GM12878 (cell line): ENCODE measurements around the gene SMIM43. TPM values are rescaled to one million over a fixed set of nuclear protein-coding genes. Genes with fewer than 3 reads are reported as not detected.

Source experiments
- ATAC-seq: fragments of 200-7000 bp; cut with Tn5 transposase; 3 replicates; pipeline ENCODE4 v1.9.1; 2020; ENCODE audit warnings: mild to moderate bottlenecking, moderate library complexity
- BruUV-seq: library from RNA; stranded (reverse); fragments of 400-500 nt; replicated peaks from 2 replicates; lab custom pipeline; 2021; lab: Mats Ljungman, UMichigan
- CTCF ChIA-PET: fragments of 300-600 bp; sonication (Branson Sonifier 250); formaldehyde crosslinking; extraction: SDS; loops from one replicate; lab custom pipeline; 2021; ENCODE audit warnings: inconsistent platforms; lab: Yijun Ruan, JAX
- POLR2A ChIA-PET: fragments of 350-600 bp; formaldehyde crosslinking; extraction: SDS; loops from one replicate; lab custom pipeline; 2021; ENCODE audit warnings: inconsistent platforms; lab: Charles Lee
- RAD21 ChIA-PET: fragments of 300-600 bp; sonication (Branson Sonifier 250); formaldehyde crosslinking; loops from one replicate; lab custom pipeline; 2023; ENCODE audit warnings: antibody characterized with exemption; ENCODE audit not compliant: unreplicated experiment; lab: Charles Lee
- SMC1A ChIA-PET: fragments of 300-600 bp; sonication (Branson Sonifier 250); formaldehyde crosslinking; loops from one replicate; lab custom pipeline; 2023; ENCODE audit not compliant: unreplicated experiment, uncharacterized antibody; lab: Charles Lee
- DNase-seq: peaks from one replicate; pipeline ENCODE4 v3.0.0-alpha.2; 2011; ENCODE audit warnings: low read depth, low spot score
- FAIRE-seq: peaks from 3 replicates; lab custom pipeline; 2011; peaks lifted over from hg19 to GRCh38; lab: Jason Lieb, UNC
- H2AFZ ChIP-seq: 2 replicates; pipeline ENCODE4 v1.6.0; 2011; ENCODE audit warnings: low read depth, low read length, control low read depth; ENCODE audit not compliant: control insufficient read depth
- H3K27ac ChIP-seq: 2 replicates; pipeline ENCODE4 v1.5.1; 2011; ENCODE audit warnings: control low read depth; ENCODE audit not compliant: control insufficient read depth, insufficient read depth
- H3K27me3 ChIP-seq, 2 experiments: replicated peaks in 1 of 2; 2 replicates each; pipeline versions ENCODE4 v1.6.0 to v1.6.1; 2011; ENCODE audit warnings: low read length in 1 of 2; ENCODE audit not compliant: control insufficient read depth in 2 of 2, insufficient read depth in 2 of 2
- H3K36me3 ChIP-seq, 2 experiments: 2 replicates each; pipeline ENCODE4 v1.5.1; 2011; ENCODE audit warnings: low read length in 1 of 2; ENCODE audit not compliant: control insufficient read depth in 2 of 2, insufficient read depth in 2 of 2
- H3K4me1 ChIP-seq: 2 replicates; pipeline ENCODE4 v1.6.1; 2011; ENCODE audit warnings: mild to moderate bottlenecking, low read length, moderate library complexity, mixed read lengths; ENCODE audit not compliant: control insufficient read depth, insufficient read depth
- H3K4me2 ChIP-seq: 2 replicates; pipeline ENCODE4 v1.6.0; 2011; ENCODE audit warnings: control low read depth; ENCODE audit not compliant: control insufficient read depth, insufficient read depth
- H3K4me3 ChIP-seq: fragments of 200-600 bp; sonication (generic); 2 replicates; pipeline ENCODE4 v1.5.1; 2016
- H3K79me2 ChIP-seq: 2 replicates; pipeline ENCODE4 v1.6.0; 2011; ENCODE audit warnings: low read length; ENCODE audit not compliant: control insufficient read depth, insufficient read depth
- H3K9ac ChIP-seq: 2 replicates; pipeline ENCODE4 v1.8.0; 2011; ENCODE audit warnings: low read length, control low read depth, mixed read lengths; ENCODE audit not compliant: control insufficient read depth, insufficient read depth
- H3K9me3 ChIP-seq: replicated peaks from 3 replicates; pipeline ENCODE4 v1.5.1; 2011; ENCODE audit warnings: mild to moderate bottlenecking, low read length; ENCODE audit not compliant: control insufficient read depth, insufficient read depth
- H4K20me1 ChIP-seq: 2 replicates; pipeline ENCODE4 v1.6.0; 2011; ENCODE audit not compliant: control insufficient read depth, insufficient read depth
- HDAC2 ChIP-seq: fragments of 200-600 bp; sonication (generic); IDR thresholded peaks from 2 replicates; pipeline ENCODE4 v1.6.1; 2017
- NR2F1 ChIP-seq: fragments of 450-650 bp; conservative IDR thresholded peaks from 2 replicates; pipeline ENCODE4 v1.6.1; 2017; ENCODE audit warnings: mild to moderate bottlenecking
- PAX5 ChIP-seq: IDR thresholded peaks from 2 replicates; pipeline ENCODE4 v1.6.1; 2011; ENCODE audit warnings: low read depth, low read length, borderline replicate concordance
- PML ChIP-seq: IDR thresholded peaks from 2 replicates; pipeline ENCODE4 v1.6.1; 2012; ENCODE audit warnings: low read length, inconsistent platforms
- SREBF2 ChIP-seq: IDR thresholded peaks from 2 replicates; pipeline ENCODE4 v1.6.1; 2012; ENCODE audit warnings: mild to moderate bottlenecking, low read length
- ZNF24 ChIP-seq: fragments of 450-650 bp; IDR thresholded peaks from 2 replicates; pipeline ENCODE4 v1.6.1; 2017; ENCODE audit warnings: antibody characterized with exemption, mild to moderate bottlenecking
- WGBS: methylation state at CpG from one replicate; pipeline ENCODE4 v1.1.6; 2016; ENCODE audit warnings: low lambda C conversion rate; ENCODE audit not compliant: insufficient replicate concordance, insufficient coverage; ENCODE audit errors: missing lambda C conversion rate; 5-methylcytosine and 5-hydroxymethylcytosine counted together
- in situ Hi-C: fragments of 300-500 bp; cut with MboI; formaldehyde crosslinking; loops from 9 replicates; pipeline ENCODE4 v1.14.3; 2018; ENCODE audit warnings: mixed read lengths
- intact Hi-C: fragments of 100-400 bp; cut with micrococcal nuclease; formaldehyde crosslinking; loops from one replicate; pipeline ENCODE4 v1.14.2; 2022; ENCODE audit not compliant: unreplicated experiment
- polyA plus RNA-seq, 11 experiments: library from polyadenylated mRNA; depleted of rRNA in 4 of 11; unstranded in 6 of 11; stranded (reverse) in 5 of 11; fragments of >200 nt; fragmentation: Nextera tagmentation in 4 of 11; fragmentation: Illumina TruSeq in 1 of 11; extraction: Ambion mirVana in 4 of 11; extraction: Trizol in 1 of 11; gene quantifications; 1 replicate in 1 of 11; 2 replicates in 10 of 11; pipeline versions ENCODE4 v1.2.1 to v1.2.3, GENCODE V29; 2011 to 2016; ENCODE audit warnings: inconsistent platforms in 2 of 11, missing spikeins in 2 of 11, low read depth in 1 of 11
- total RNA-seq, 4 experiments: library from RNA; depleted of rRNA in 3 of 4; stranded (reverse); fragments of >200 nt in 3 of 4; fragmentation: Illumina TruSeq in 1 of 4; extraction: Trizol in 1 of 4; gene quantifications; 2 replicates each; pipeline versions ENCODE4 v1.2.1 to v1.2.3, GENCODE V29; 2013 to 2021
- TF ChIP-seq, protein P1 (sequence below): fragments of 450-650 bp; IDR thresholded peaks from 2 replicates; pipeline ENCODE4 v1.6.1; 2017; ENCODE audit warnings: borderline replicate concordance
- TF ChIP-seq, protein P2 (sequence below): IDR thresholded peaks from 2 replicates; pipeline ENCODE4 v1.6.1; 2011; ENCODE audit warnings: low read depth, mild to moderate bottlenecking, low read length, moderate library complexity, borderline replicate concordance; ENCODE audit errors: extremely low read depth

SMIM43 gene
- total and polyA plus RNA-seq, 10 of the 15 experiments (the other 5 are each of a cell fraction or from before 2014, with no cell fraction given), result 0.12 TPM; not detected in 9

DNA sequence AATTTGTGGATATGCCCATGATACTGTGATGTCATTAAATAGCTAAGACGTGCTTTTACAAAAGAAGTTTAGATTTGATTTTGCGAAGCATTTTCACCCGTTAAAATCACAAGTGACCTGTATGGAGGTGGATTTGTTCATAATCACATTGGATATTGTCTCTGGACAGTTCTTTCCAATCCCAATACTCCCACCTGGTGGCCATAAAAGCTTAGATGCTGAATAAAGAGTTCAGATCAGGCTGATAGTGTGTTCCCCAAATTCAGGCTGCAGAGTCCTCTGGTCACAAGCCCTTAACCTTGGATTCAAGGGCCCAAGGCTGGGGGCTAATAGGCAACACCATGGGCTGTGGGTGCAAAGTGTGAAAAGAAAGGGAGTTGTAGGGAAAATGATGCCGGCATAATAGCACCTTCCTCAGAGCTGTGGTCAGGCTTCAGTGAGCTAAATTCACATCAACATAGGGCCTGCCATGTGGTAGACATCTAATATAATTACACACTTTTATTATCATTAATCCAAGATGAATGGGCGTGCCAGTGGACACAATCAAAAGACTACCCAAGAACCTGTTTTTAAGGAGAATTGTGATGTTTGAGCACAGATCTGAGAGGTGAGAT lies 28.1 kb downstream of the SMIM43 start (continued):
- no peak for TF ChIP-seq ZNF24
- no peak for TF ChIP-seq PAX5
- no peak for TF ChIP-seq NR2F1
- TF ChIP-seq, protein P1, sequence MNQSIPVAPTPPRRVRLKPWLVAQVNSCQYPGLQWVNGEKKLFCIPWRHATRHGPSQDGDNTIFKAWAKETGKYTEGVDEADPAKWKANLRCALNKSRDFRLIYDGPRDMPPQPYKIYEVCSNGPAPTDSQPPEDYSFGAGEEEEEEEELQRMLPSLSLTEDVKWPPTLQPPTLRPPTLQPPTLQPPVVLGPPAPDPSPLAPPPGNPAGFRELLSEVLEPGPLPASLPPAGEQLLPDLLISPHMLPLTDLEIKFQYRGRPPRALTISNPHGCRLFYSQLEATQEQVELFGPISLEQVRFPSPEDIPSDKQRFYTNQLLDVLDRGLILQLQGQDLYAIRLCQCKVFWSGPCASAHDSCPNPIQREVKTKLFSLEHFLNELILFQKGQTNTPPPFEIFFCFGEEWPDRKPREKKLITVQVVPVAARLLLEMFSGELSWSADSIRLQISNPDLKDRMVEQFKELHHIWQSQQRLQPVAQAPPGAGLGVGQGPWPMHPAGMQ, result no peak
- TF ChIP-seq PML, result no peak

DNA sequence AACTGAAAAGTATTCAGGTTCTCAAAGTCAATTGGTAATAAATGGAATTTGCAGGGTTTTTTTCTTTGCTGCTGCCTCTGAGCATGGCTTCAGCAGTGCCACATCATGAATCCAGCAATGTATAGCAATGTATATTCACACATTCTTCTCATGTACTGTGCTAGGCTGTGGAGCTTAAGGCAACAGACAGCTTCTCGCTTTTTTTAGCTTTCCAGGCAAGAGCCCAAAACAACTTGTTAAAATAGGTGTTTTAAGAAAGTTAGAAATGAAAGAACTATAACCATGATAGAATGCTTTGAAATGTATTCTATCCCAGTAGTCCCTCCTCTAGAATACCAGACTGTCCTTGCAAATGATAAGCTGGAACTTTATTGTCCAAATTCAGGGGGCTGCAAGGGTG lies 30.4 kb downstream of the SMIM43 start:
- POLR2A ChIA-PET, result no interaction called here
- H3K4me1 ChIP-seq, result no peaks in the 10 kb centered on the region
- in situ Hi-C loops, result no loop called here
- H3K36me3 ChIP-seq, result no peaks in the 10 kb centered on the region
- 28% methylated on average over 1 of the region's 1 CpG for WGBS
- SMC1A ChIA-PET, result interaction anchor here (1.0 to 1.8 kb wide), 4 partner anchors 10 to 364 kb away, joined by 3 to 5 read pairs (median 4); no protein-coding TSS in a partner anchor
- no peak overlapping the region for H3K4me3 ChIP-seq
- RAD21 ChIA-PET, result interaction anchor here (0.6 to 1.0 kb wide), 2 partner anchors 39 to 1744 kb away, joined by 4 read pairs; no protein-coding TSS in a partner anchor
- no peak overlapping the region for H3K9ac ChIP-seq
- TF ChIP-seq, protein P2, sequence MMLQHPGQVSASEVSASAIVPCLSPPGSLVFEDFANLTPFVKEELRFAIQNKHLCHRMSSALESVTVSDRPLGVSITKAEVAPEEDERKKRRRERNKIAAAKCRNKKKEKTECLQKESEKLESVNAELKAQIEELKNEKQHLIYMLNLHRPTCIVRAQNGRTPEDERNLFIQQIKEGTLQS, result no peak
- no peak for TF ChIP-seq HDAC2
- no peak for TF ChIP-seq SREBF2
- H3K27me3 ChIP-seq, result no peaks in the 10 kb centered on the region; a peak in 1 of 4 replicates
- no peaks in the 10 kb centered on the region for H3K79me2 ChIP-seq
- no peak for FAIRE-seq
- no peak overlapping the region for H3K4me2 ChIP-seq
- no peak for ATAC-seq
- no peaks in the 10 kb centered on the region; the same call in 1 of the 2 replicates for H4K20me1 ChIP-seq
- BruUV-seq, result no TSS peak
- no peak for DNase-seq
- H3K9me3 ChIP-seq, result no peaks in the 10 kb centered on the region
- intact Hi-C loops, result no loop called here
- H2AFZ ChIP-seq, result no peak overlapping the region
- no peak overlapping the region for H3K27ac ChIP-seq
- CTCF ChIA-PET, result interaction anchor here (1.5 to 1.8 kb wide), 2 partner anchors 9 to 361 kb away, joined by 4 read pairs; no protein-coding TSS in a partner anchor
